Gastrocnemius medialis (tissue), 4 donors: Measurements from ENCODE around the gene RBBP8NL. TPM values are rescaled to one million over a fixed set of nuclear protein-coding genes. Genes with fewer than 3 reads are reported as not detected.

Experiments
- ATAC-seq, 2 donors: fragments of 150-250 bp; one replicate each; pipeline ENCODE4 v1.9.1; 2016
- DNase-seq, 2 donors: peaks; one replicate each; pipeline ENCODE4 v3.0.0-alpha.2; 2019
- H3K27ac ChIP-seq, 4 donors: fragments of 200-600 bp; sonication (generic); 1 replicate in 1 of 4; 2 replicates in 3 of 4; pipeline ENCODE4 v1.5.1; 2016 to 2018; ENCODE audit warnings: mild to moderate bottlenecking in 2 of 4, moderate library complexity in 1 of 4
- H3K27me3 ChIP-seq, 3 donors: fragments of 200-600 bp; sonication (generic) in 2 of 3; 1 replicate in 1 of 3; 2 replicates in 2 of 3; pipeline versions ENCODE4 v1.5.1 to v1.6.0; 2016 to 2019; ENCODE audit warnings: mild to moderate bottlenecking in 1 of 3, moderate library complexity in 1 of 3
- H3K36me3 ChIP-seq, 2 donors: fragments of 200-600 bp; sonication (generic) in 1 of 2; one replicate each; pipeline ENCODE4 v1.5.1; 2017 to 2018
- H3K4me1 ChIP-seq, 2 donors: fragments of 200-600 bp; sonication (generic) in 1 of 2; one replicate each; pipeline ENCODE4 v1.5.1; 2016 to 2017; ENCODE audit warnings: mild to moderate bottlenecking in 2 of 2
- H3K4me3 ChIP-seq, 4 donors: fragments of 200-600 bp; sonication (generic) in 3 of 4; 1 replicate in 1 of 4; 2 replicates in 3 of 4; pipeline ENCODE4 v1.5.1; 2016 to 2019; ENCODE audit warnings: mild to moderate bottlenecking in 2 of 4
- H3K9me3 ChIP-seq, 3 donors: fragments of 200-600 bp; sonication (generic) in 2 of 3; 1 replicate in 1 of 3; 2 replicates in 2 of 3; pipeline ENCODE4 v1.5.1; 2016 to 2019
- POLR2A ChIP-seq, 2 donors: fragments of 450-650 bp; IDR thresholded peaks; one replicate each; pipeline ENCODE4 v1.6.1; 2017; ENCODE audit warnings: antibody characterized with exemption in 2 of 2, mild to moderate bottlenecking in 2 of 2, moderate library complexity in 2 of 2
- in situ Hi-C, 4 donors: fragments of 200-750 bp; cut with MboI; loops; one replicate each; pipeline versions ENCODE4 v1.15.0 to v1.8.0; 2017; ENCODE audit warnings: low sequenced_read_pairs in 4 of 4
- intact Hi-C: fragments of 100-400 bp; cut with DNase I; formaldehyde crosslinking; loops from one replicate; pipeline ENCODE4 v1.15.1; 2023; ENCODE audit warnings: low total_unique reads
- total RNA-seq, 4 donors: library from RNA; depleted of rRNA; stranded (reverse); fragments of >200 nt; gene quantifications; one replicate each; pipeline versions ENCODE4 v1.1.0 to v1.2.3, GENCODE V29; 2016
- TF ChIP-seq, protein P1 (sequence below), 5 experiments: fragments of 450-650 bp in 3 of 5; fragments of 200-600 bp in 2 of 5; sonication (generic) in 2 of 5; IDR thresholded peaks in 4 of 5; conservative IDR thresholded peaks in 1 of 5; 1 replicate in 4 of 5; 2 replicates in 1 of 5; pipeline ENCODE4 v1.5.1; 2016 to 2019; ENCODE audit warnings: antibody characterized with exemption in 5 of 5, mild to moderate bottlenecking in 3 of 5, moderate library complexity in 3 of 5

Gene RBBP8NL
- total RNA-seq, 4 donors from 2014 or later, result not detected

DNA sequence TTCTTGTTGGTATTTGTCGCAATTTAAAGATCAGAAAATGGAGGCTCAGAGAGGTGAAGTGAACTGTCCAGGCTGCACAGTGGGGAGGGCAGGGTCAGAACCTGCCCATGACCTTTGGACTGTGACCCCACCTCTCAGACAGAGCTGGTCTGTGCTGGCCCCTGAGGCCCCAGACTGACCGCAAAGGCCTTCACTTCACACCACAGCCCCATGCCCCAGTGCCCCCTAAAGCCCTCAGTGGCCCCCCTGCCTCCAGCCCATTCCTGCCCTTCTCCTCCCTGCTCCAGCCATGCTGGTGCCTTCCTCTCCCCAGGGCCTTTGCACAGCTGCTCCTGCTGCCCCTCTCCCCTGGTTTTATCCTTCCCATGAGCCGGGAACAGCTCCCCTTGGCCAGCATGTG lies 9.4 kb upstream of the RBBP8NL start:
- H3K27me3 ChIP-seq, result no peaks in the 10 kb centered on the region
- H3K9me3 ChIP-seq, result no peaks in the 10 kb centered on the region
- in situ Hi-C loops, result no loop called here
- H3K4me1 ChIP-seq, result peaks cover 13 to 18% of the 10 kb centered on the region in 2 donors
- H3K27ac ChIP-seq, result no peak overlapping the region
- TF ChIP-seq, protein P1, sequence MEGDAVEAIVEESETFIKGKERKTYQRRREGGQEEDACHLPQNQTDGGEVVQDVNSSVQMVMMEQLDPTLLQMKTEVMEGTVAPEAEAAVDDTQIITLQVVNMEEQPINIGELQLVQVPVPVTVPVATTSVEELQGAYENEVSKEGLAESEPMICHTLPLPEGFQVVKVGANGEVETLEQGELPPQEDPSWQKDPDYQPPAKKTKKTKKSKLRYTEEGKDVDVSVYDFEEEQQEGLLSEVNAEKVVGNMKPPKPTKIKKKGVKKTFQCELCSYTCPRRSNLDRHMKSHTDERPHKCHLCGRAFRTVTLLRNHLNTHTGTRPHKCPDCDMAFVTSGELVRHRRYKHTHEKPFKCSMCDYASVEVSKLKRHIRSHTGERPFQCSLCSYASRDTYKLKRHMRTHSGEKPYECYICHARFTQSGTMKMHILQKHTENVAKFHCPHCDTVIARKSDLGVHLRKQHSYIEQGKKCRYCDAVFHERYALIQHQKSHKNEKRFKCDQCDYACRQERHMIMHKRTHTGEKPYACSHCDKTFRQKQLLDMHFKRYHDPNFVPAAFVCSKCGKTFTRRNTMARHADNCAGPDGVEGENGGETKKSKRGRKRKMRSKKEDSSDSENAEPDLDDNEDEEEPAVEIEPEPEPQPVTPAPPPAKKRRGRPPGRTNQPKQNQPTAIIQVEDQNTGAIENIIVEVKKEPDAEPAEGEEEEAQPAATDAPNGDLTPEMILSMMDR (IDR thresholded peaks at IDR 0.05 in 4 of 5, conservative IDR thresholded peaks at IDR 0.05 in 1 of 5), result no peak
- TF ChIP-seq POLR2A (IDR thresholded peaks at IDR 0.05), result no peak
- ATAC-seq, result no peak
- intact Hi-C loops, result no loop called here
- no peak for DNase-seq
- no peaks in the 10 kb centered on the region for H3K36me3 ChIP-seq
- no peak overlapping the region for H3K4me3 ChIP-seq

DNA sequence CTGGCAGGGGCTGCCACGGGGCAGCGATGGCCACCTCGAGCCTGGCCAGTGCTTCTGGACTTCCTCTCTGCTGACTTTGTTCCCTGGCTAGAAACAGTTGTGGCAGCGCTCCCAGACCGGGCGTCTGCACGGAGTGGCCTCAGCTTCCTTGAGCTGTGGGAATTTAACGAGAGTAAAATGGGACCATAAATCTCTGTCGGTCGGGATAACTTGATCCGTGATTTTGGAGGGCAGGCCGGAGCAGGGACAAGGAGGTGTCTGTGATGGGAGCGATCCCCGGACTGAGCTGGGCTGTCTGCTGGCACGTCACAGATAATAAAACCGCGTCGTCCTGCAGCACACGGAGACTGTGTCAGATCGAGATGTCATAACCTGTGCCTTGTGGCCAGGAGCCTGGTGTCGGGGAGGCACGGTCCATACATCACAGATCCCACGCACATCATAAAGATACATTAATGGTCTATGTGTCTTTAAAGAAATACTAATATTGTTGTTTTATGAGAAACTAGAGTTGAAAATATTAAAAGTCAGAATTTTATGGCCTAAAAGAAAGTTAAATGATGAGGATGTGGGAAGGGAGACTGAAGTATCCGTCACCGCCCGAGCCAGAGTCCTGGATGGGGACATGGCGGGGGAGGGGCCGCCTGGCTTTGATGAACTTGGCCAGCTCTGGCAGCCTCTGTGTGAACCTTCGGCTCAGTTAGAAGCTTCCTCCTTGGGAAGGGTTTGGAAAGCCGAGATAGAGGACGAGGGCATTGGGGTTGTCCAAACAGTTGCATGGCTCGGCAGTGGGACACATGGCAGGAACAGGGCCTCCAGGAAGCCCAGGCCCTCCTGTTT lies 6.5 kb upstream of the RBBP8NL start:
- peak; percentile 14 to 37 for DNase-seq
- Histone ChIP-seq H3K4me3 (peak overlapping the region in 3 of 4 donors; percentile 3 to 21 (median 17)), H3K27me3 (no peaks in the 10 kb centered on the region), H3K27ac (peak overlapping the region in 1 of 4 donors; percentile 52), H3K36me3 (no peaks in the 10 kb centered on the region), H3K9me3 (no peaks in the 10 kb centered on the region), H3K4me1 (peaks cover 13 to 18% of the 10 kb centered on the region in 2 donors)
- in situ Hi-C loops, result no loop called here
- TF ChIP-seq POLR2A (IDR thresholded peaks at IDR 0.05), result no peak
- TF ChIP-seq, protein P1 (IDR thresholded peaks at IDR 0.05 in 4 of 5, conservative IDR thresholded peaks at IDR 0.05 in 1 of 5), result no peak
- intact Hi-C loops, result no loop called here
- peak; percentile 67 to 83 for ATAC-seq

DNA sequence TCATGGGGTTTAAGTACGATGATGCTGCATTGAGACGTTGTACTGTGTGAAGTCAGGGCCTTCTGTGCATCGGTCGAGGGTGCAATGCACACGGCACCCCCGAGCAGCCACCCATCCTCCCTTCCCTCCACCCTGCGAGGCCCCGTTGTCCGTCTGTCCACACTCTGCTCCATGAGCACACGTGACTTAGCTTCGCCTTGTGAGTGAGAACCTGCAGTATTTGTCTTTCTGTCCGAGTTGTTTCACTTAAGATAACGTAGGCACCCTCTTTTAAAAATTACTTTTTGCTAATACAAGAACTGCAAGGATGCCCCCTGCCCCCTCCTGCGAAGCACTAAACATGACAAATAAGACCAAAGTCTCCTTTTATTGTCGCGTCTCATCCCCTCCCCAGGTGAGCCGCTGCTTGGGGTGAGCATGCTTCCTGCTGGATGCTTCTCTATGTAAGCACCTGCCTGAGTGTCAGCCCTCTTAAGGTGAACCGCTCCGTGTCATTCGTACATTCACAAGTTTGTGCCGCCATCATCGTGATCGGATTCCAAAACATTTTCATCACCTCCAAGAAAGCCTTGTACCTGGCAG lies 3.6 kb upstream of the RBBP8NL start:
- TF ChIP-seq, protein P1 (IDR thresholded peaks at IDR 0.05 in 4 of 5, conservative IDR thresholded peaks at IDR 0.05 in 1 of 5), result no peak
- no peak for TF ChIP-seq POLR2A (IDR thresholded peaks at IDR 0.05)
- Histone ChIP-seq H3K27me3 (no peaks in the 10 kb centered on the region), H3K4me1 (peaks cover 13 to 14% of the 10 kb centered on the region in 2 donors), H3K4me3 (no peak overlapping the region), H3K9me3 (no peaks in the 10 kb centered on the region), H3K27ac (no peak overlapping the region), H3K36me3 (no peaks in the 10 kb centered on the region)
- no peak for ATAC-seq
- intact Hi-C loops, result no loop called here
- in situ Hi-C loops, result no loop called here
- DNase-seq, result no peak

DNA sequence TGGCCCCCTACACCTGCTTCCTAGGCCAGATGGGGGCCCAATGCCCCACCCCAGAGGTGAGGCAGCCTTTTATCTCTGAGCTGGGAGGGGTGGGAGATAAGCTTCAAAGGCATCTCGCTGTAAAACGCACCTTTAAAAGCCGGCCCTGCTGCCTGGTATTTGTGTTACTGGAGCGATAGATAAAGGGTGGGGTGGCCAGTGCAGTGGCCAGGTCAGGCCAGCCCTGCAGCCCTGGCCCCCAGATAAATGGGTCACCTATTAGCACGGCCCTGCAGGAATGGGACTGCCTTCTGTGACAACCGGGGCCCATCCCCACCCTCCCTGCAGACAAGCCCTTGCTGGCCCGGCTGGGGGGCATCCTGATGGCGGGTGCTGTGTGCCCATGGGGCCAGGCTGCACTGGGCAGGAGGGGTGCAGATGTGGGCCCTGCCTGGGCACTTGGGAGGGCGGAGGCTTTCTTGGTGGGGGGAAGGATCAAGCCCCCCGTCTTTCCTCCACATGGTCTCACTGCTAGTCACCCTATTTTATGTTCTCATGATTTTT lies 3.0 kb upstream of the RBBP8NL start:
- intact Hi-C loops (no loop called here), in situ Hi-C loops (no loop called here)
- no peak for DNase-seq
- TF ChIP-seq, protein P1 (IDR thresholded peaks at IDR 0.05 in 4 of 5, conservative IDR thresholded peaks at IDR 0.05 in 1 of 5), result no peak
- TF ChIP-seq POLR2A (IDR thresholded peaks at IDR 0.05), result no peak
- Histone ChIP-seq H3K27me3 (no peaks in the 10 kb centered on the region), H3K36me3 (no peaks in the 10 kb centered on the region), H3K4me1 (peaks cover 13 to 14% of the 10 kb centered on the region in 2 donors), H3K27ac (no peak overlapping the region), H3K4me3 (no peak overlapping the region), H3K9me3 (no peaks in the 10 kb centered on the region)
- ATAC-seq, result no peak
